ENCODE measurements around the gene NRAP. TPM values are rescaled to one million over a fixed set of nuclear protein-coding genes. Genes with fewer than 3 reads are reported as not detected.

The NRAP gene
- total RNA-seq, 1 donor from 2014 or later: not detected

GRCh38 chr10:113576852-113577251, 87.0 kb downstream of the NRAP start:
- H3K36me3 Mint-ChIP-seq (ENCODE audit: unreplicated experiment): no peaks in the 10 kb centered on the region
- H3K27me3 Mint-ChIP-seq (ENCODE audit: unreplicated experiment): peaks cover 24% of the 10 kb centered on the region
- no peak for TF ChIP-seq CTCF (IDR thresholded peaks at IDR 0.05)
- H3K9me3 Mint-ChIP-seq (ENCODE audit: unreplicated experiment): no peaks in the 10 kb centered on the region
- DNase-seq (ENCODE audit: extremely low spot score, unreplicated experiment): no peak
- H3K27ac Mint-ChIP-seq (ENCODE audit: unreplicated experiment): no peak overlapping the region
- H3K4me3 Mint-ChIP-seq (ENCODE audit: unreplicated experiment): no peak overlapping the region
- H3K4me1 Mint-ChIP-seq (ENCODE audit: unreplicated experiment): no peaks in the 10 kb centered on the region

- TF ChIP-seq CTCF (IDR thresholded peaks at IDR 0.05): no peak
- Mint-ChIP-seq H3K4me1 (ENCODE audit: unreplicated experiment) (no peaks in the 10 kb centered on the region), H3K27me3 (ENCODE audit: unreplicated experiment) (peaks cover 27% of the 10 kb centered on the region), H3K36me3 (ENCODE audit: unreplicated experiment) (no peaks in the 10 kb centered on the region), H3K4me3 (ENCODE audit: unreplicated experiment) (no peak overlapping the region), H3K9me3 (ENCODE audit: unreplicated experiment) (no peaks in the 10 kb centered on the region), H3K27ac (ENCODE audit: unreplicated experiment) (no peak overlapping the region)
- no peak for DNase-seq (ENCODE audit: extremely low spot score, unreplicated experiment)
Measured at GRCh38 chr10:113573368-113573767, 90.5 kb downstream of the NRAP start.

- Mint-ChIP-seq H3K4me3 (ENCODE audit: unreplicated experiment) (no peak overlapping the region), H3K9me3 (ENCODE audit: unreplicated experiment) (no peaks in the 10 kb centered on the region), H3K36me3 (ENCODE audit: unreplicated experiment) (no peaks in the 10 kb centered on the region), H3K27me3 (ENCODE audit: unreplicated experiment) (peaks cover 27% of the 10 kb centered on the region), H3K27ac (ENCODE audit: unreplicated experiment) (no peak overlapping the region), H3K4me1 (ENCODE audit: unreplicated experiment) (no peaks in the 10 kb centered on the region)
- TF ChIP-seq CTCF (IDR thresholded peaks at IDR 0.05): no peak
- no peak for DNase-seq (ENCODE audit: extremely low spot score, unreplicated experiment)
Measured at GRCh38 chr10:113572520-113573290, 91.1 kb downstream of the NRAP start.

- no peak overlapping the region for H3K4me3 Mint-ChIP-seq (ENCODE audit: unreplicated experiment)
- no peak for TF ChIP-seq CTCF (IDR thresholded peaks at IDR 0.05)
- H3K27me3 Mint-ChIP-seq (ENCODE audit: unreplicated experiment): peaks cover 31% of the 10 kb centered on the region
Measured at GRCh38 chr10:113569576-113569975, 94.3 kb downstream of the NRAP start.

GRCh38 chr10:113566888-113567287, 97.0 kb downstream of the NRAP start:
- TF ChIP-seq CTCF (IDR thresholded peaks at IDR 0.05): no peak
- no peak overlapping the region for H3K27ac Mint-ChIP-seq (ENCODE audit: unreplicated experiment)
- peaks cover 17% of the 10 kb centered on the region for H3K27me3 Mint-ChIP-seq (ENCODE audit: unreplicated experiment)
- H3K36me3 Mint-ChIP-seq (ENCODE audit: unreplicated experiment): no peaks in the 10 kb centered on the region
- H3K9me3 Mint-ChIP-seq (ENCODE audit: unreplicated experiment): no peaks in the 10 kb centered on the region
- no peak overlapping the region for H3K4me3 Mint-ChIP-seq (ENCODE audit: unreplicated experiment)
- no peak for DNase-seq (ENCODE audit: extremely low spot score, unreplicated experiment)
- H3K4me1 Mint-ChIP-seq (ENCODE audit: unreplicated experiment): peaks cover 3% of the 10 kb centered on the region

More at GRCh38 chr10:113569576-113569975, 94.3 kb downstream of the NRAP start:
- H3K27ac Mint-ChIP-seq (ENCODE audit: unreplicated experiment): no peak overlapping the region
- no peaks in the 10 kb centered on the region for H3K36me3 Mint-ChIP-seq (ENCODE audit: unreplicated experiment)
- H3K9me3 Mint-ChIP-seq (ENCODE audit: unreplicated experiment): no peaks in the 10 kb centered on the region
- H3K4me1 Mint-ChIP-seq (ENCODE audit: unreplicated experiment): peaks cover 1% of the 10 kb centered on the region
- no peak for DNase-seq (ENCODE audit: extremely low spot score, unreplicated experiment)

Data from osteocyte (in vitro differentiated cells).